GM10248 (cell line): ENCODE measurements around the gene TNFRSF13B.
"Not testable (repeated sequence)": the region's sequence is repeated elsewhere in the genome, so short reads cannot be mapped to it uniquely, and the experiment has no call there.

Experiments
- CTCF ChIA-PET: fragments of 300-600 bp; sonication (Branson Sonifier 250); formaldehyde crosslinking; extraction: SDS; loops from one replicate; lab custom pipeline; 2021; ENCODE audit warnings: antibody characterized with exemption; lab: Yijun Ruan, JAX
- POLR2A ChIA-PET: fragments of 350-650 bp; sonication (Branson Sonifier 250); formaldehyde crosslinking; extraction: SDS; loops from one replicate; lab custom pipeline; 2020; ENCODE audit warnings: antibody characterized with exemption; lab: Yijun Ruan, JAX
- DNase-seq: peaks from one replicate; pipeline ENCODE4 v3.0.0; 2012; ENCODE audit errors: extremely low spot score
- TF ChIP-seq, protein P1 (sequence below): IDR thresholded peaks from 2 replicates; pipeline ENCODE4 v1.5.1; 2012; ENCODE audit warnings: mild to moderate bottlenecking, low read depth; ENCODE audit errors: extremely low read depth, missing control alignments, control extremely low read depth

The TNFRSF13B gene

DNA sequence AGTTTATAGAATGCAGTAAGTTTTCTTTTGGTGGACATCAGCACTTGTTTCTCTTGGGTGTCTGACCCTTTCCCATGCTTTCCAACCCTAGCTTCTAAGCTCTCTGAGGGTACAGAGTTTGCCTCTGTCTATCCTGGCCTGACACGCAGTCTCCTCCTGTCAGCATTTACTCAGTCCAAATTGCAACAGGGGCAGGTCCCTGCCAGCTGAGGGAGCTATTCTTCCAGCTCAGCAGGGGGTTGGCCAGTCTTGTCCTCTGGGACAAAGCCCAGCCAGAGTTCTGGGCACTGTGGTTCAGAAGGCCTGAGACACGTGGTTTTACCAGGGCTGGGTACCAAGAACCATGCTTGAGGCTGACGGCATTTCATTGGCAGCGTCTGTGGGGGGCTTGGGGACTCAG lies 38.1 kb upstream of the TNFRSF13B start:
- CTCF ChIA-PET, DNase-seq, POLR2A ChIA-PET: not testable (repeated sequence)
- TF ChIP-seq, protein P1, sequence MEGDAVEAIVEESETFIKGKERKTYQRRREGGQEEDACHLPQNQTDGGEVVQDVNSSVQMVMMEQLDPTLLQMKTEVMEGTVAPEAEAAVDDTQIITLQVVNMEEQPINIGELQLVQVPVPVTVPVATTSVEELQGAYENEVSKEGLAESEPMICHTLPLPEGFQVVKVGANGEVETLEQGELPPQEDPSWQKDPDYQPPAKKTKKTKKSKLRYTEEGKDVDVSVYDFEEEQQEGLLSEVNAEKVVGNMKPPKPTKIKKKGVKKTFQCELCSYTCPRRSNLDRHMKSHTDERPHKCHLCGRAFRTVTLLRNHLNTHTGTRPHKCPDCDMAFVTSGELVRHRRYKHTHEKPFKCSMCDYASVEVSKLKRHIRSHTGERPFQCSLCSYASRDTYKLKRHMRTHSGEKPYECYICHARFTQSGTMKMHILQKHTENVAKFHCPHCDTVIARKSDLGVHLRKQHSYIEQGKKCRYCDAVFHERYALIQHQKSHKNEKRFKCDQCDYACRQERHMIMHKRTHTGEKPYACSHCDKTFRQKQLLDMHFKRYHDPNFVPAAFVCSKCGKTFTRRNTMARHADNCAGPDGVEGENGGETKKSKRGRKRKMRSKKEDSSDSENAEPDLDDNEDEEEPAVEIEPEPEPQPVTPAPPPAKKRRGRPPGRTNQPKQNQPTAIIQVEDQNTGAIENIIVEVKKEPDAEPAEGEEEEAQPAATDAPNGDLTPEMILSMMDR, result peak; percentile 3

DNA sequence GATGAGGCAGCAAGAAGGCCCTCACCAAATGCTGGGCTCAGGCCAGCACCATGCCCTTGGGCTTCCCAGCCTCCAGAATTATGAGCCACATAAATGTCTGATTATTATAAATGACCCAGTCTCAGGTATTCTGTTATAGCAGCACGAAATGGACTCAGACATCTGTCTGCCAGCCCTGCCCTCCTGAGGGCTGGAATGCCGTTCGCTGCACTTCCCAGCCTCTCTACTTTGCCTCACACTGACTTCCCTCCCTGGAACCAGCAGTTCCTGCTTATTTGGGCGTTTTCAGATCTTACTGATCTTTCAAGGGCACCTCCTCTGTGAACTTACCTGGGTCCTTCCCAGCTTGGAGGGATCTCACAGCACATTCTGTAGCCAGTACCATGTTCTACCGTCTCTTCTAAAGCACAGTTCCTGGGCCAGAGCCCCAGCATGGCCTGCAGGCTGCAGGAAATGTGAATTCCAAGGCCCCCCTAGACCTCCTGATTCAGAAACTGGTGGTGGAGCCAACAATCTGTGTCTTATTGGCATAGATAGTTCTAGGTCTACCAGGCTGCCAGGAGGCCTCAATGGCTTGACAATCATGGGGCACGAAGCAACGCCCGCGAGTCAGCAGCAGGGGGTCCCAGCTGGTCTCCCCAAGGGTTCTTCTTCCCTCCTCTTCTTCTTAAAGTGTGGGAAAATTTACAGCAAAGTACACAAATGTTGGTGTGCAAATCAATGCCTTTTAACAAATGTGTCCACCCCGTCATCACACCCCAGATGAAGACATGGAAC lies 36.9 kb upstream of the TNFRSF13B start:
- POLR2A ChIA-PET, CTCF ChIA-PET, DNase-seq: not testable (repeated sequence)

DNA sequence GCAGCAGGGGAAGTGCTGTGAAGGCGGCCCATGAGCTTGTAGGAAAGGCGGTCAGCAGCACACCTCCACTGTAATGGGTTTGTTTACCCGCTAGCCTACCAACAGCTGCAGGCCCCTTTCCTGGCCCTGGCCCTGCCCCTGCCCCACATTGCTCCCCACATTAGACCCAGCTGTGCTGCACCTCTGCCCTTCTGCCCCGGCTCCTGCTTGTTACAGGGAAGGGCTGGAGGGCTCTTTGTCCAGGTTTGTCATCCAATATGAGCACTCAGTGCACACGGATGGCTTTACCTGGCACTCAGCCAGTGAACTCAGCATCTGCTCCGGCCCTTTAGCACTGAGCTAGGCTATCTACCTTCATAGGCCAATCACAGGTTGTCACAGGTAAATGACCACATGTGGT lies 36.0 kb upstream of the TNFRSF13B start:
- DNase-seq, CTCF ChIA-PET, POLR2A ChIA-PET: not testable (repeated sequence)

DNA sequence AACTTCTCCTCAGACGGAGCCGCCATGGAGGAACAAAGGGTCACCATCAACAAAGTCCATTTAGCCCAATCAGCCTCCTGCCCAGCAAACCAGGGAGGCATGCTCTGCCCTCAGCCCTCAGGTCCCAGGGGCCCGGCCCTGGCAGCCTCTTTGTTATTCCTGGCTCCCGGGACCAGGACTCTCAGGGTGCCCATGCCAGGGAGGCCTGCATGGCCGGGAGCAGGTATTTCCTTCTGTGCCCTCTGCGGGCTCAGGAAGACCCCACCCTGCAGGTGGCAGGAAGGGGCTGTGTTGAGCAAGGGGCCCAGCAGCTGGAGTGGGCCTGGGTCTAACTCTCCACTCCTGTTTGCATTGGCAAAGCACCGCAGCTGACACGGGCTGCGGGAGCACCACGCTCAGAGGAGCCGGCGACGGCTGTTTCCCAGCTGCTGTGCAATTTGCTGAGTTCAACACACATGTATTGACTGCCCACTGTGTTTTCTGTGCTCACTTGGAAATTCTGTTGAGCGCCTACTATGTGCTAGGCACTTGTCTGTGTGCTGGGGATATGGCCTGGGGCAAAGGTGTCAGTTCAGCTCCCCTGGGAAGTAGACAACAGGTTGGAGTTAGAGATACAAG lies 33.2 kb upstream of the TNFRSF13B start:
- DNase-seq, POLR2A ChIA-PET: not testable (repeated sequence)
- CTCF ChIA-PET, result interaction anchor here (1.5 to 1.6 kb wide), 2 partner anchors 13 to 22 kb away, joined by 3 to 6 read pairs; no protein-coding TSS in a partner anchor

DNA sequence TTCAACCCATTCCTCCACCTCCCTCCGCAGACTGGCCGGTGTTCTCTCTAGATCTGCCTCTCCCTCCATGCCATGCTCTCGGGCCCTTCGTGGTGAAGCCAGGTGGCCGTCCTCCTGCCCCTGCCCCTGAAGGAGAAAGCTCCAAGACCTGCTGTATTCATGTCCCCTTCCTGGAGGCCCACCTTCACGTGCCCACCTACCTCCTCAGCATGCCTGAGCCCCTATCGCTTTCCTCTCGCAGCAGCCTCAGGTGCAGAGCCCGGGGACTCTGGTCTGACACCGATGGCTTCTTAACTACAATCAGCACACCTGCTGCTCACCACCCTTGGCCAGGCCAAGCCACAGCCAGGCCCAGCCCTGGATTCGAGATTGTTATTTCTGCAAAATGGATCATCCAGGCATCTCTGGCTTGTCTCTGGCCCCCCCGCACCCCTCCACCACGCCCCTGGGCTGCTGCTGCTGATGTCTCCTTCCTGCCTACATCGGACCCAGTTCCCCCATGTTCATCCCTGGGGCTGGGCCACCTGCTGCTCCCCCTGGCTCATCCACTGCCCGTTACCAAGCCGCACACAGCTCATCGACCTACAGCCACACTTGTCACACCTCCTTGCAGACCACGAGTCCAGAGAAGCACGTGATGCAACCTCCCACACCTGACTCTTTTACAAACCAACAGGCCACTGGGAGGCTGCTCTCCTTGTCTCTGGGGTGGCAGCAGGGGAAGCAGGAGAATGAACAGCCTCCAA lies 32.5 kb upstream of the TNFRSF13B start:
- ChIA-PET POLR2A (no interaction called here), CTCF (interaction anchor here (0.9 to 1.6 kb wide), 2 partner anchors 13 to 14 kb away, joined by 3 to 6 read pairs; no protein-coding TSS in a partner anchor)
- no peak for DNase-seq
- TF ChIP-seq, protein P1, result no peak

DNA sequence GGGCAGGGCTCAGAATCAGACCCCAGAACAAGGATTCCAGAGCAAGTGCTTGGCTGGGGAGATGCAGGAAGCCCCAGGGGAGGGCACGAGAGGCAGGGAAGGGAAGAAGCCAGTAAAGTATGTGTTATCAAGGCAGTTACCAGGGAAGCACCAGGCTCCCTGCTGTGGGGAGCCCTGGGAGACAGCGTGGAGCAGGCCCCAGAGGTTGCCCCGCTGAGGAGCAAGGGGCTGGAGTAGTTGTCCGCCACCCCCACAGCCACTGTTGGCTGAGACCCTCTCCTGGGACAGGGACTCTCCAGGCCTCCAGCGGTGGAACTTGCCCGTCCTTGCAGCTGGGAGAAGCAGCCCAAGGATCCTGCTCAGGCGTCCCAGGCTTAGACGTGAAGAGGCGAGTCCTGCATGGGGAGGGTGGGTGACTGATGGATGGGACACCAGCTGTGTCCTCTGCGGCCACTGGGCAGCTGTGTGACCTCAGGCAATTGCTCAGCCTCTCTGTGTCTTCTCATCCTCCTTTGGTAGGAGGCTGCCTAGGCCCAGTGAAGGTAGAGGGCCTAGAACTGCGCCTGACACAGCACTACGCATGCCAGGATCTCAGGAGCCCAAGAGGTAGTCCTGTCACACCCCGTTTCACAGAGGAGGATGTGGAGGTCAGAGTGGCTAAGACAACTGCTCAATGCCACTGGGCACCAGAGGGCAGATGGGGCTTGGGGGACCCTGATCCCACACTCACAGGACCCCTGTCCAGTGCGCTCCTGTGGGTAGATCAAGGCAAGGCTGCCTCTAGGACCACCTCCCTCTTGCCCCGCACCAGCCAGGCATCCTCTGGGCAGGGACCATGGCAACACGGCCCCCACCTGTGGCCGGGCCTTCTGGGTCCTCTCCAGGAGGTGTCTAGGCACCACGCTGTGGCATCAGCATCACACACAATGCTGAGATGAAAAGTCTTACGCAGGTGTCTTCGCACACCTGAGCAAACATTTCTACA lies 31.1 kb upstream of the TNFRSF13B start:
- POLR2A ChIA-PET, DNase-seq: not testable (repeated sequence)
- CTCF ChIA-PET, result interaction anchor here (0.9 to 1.2 kb wide), 3 partner anchors 13 to 309 kb away, joined by 3 to 4 read pairs (median 3); no protein-coding TSS in a partner anchor

DNA sequence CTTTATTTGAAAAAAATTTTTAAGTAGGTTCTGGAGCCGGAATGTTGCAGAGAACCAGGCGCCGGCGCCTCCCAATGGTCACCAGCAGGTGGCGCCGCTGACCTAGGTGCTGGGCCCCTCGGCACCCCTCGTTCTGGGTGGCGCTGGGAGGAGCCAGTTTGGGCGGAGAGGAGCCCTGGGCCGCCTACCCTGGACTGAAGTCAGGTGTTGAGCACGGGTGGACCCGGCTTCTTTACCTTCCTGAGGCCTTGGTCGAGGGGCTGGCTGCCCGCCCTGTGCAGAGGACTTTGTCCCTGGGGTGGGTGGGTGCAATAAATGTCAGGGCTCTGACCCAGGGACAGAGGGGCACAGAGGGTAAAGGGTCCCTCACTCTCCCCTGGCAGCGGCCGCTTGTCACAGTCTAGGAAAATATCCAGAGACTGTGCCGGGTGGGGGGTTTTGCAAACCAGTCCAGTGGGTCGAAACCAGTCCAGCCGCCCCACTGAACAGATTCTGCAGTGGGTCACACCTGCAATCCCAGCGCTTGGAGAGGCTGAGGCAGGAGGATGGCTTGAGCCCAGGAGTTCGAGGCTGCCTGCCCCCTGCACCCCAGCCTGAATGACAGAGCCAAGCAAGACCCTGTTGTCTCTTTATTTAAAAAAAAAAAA lies 30.1 kb upstream of the TNFRSF13B start:
- ChIA-PET POLR2A (no interaction called here), CTCF (interaction anchor here (0.9 to 2.7 kb wide), 3 partner anchors 10 to 310 kb away, joined by 3 to 14 read pairs (median 4); no protein-coding TSS in a partner anchor)
- peak; percentile 89 for DNase-seq
- TF ChIP-seq, protein P1, result peak; percentile 92
